GM18526 (cell line): Measurements from ENCODE around the gene HSPA2.

Experiments
- POLR2A ChIP-seq: IDR thresholded peaks from 3 replicates; pipeline ENCODE4 v1.6.1; 2011; ENCODE audit not compliant: insufficient read length; ENCODE audit errors: extremely low read depth

HSPA2 gene

DNA sequence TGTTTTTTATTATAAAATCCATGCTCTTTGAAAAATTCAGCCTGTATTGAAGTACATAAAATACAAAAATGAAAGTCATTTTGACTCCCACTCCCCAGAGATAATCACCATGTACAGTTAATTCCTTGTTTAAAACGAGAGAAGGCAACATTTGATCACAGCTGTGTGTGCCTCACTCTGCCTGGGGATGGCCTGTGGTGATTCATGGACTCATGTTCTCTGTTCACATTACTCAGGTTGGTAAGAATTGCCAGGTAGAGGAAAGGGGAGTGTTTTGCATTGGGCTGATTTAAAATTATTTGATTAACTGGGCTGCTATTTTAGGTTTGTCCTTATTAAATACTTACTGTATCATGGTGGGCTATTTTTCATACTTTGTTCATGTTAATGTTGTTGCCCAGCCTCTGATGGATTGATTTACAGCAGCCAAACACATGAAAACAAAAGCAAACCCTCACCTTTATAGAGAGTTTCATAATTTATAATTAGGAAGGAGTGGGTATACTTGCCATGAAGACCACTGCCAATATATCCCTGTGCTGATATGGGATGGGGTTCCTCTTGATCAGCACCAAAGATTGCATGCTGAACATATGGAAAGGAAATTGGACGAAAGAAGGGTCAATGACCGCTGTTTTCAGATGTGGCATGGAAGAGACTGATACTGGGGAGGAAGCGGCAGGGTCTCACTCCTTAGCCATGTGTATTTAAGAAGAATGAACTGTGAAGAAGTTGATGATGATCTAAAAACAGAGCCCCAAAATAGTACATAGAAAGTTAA lies 33.0 kb upstream of the HSPA2 start:
- TF ChIP-seq POLR2A, result no peak

DNA sequence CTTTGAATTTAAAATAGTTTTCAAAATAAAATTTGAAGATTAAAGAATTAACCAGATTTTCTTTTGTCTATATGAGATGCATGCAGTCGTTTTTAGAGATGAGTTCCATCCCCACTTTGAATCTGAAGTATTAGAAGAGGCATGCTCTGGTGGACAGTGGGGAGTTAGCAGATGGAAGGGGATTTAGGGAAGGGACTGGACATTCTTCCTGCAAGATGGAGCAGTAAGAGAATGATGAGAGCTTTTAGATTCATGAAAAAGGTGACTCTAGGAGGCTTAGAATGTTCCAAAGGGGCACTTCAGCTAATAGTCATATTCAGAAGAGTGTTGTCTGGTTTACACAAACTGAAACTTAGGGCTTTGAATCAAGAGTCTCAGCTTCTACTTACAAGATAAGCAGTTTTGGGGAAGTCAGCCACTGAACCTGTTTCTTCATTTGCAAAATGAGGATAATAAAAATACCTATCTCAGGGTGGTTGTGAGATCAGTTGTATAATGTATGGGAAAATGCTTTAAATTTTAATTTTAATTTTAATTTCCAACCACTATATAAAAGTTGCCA lies 32.2 kb upstream of the HSPA2 start:
- TF ChIP-seq POLR2A, result no peak

DNA sequence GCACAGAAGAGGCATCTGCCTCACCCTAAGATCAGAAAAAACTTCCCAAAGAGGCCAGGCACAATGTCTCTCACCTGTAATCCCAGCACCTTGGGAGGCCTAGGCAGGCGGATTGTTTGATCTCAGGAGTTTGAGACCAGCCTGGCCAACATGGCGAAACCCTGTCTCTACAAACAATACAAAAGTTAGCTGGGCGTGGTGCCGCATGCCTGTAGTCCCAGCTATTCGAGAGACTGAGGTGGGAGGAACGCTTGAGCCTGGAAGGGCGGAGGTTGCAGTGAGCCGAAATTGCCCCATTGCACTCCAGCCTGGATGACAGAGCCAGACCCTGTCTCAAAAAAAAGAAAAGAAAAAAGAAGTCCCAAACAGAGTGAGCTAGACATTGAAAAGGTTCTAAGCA lies 31.5 kb upstream of the HSPA2 start:
- no peak for TF ChIP-seq POLR2A

DNA sequence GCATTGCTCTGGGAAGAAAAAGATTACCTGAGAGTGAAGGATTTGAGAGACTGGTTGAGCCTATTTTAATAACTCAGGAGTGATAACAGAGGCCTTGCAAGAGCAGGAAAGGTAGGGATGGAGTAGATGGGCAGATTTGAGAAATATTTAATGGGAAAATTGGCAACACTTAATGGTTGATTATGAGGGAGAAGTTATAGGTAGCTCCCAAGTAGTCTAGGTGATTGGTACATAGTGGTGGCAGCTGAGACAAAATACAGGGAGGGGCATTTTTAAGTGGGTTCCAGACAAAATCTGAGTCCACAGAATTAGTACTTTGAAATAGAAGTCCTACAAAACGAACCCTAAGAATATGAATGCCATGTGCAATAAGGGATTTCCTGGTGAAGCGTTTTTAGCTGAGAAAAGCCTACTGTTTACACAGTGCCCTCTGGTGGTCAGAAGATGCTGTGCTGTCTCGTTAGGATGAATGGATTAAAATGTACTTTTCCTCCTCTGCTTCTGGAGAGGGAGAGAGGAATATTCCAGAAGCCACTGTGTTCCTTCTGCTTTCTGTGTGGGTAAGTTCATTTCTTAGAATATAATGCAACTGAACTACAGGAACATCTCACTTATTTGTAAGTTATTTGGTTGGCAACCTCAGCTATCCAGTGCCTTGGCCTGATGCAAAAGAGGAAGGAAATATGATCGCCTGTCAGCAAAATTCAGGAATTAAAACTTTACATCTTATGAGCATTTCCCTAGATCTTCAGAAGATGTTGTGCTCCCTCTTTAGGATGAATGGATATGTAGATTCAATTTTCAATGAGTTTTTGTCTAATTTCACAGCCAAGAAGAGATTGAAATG lies 29.5 kb upstream of the HSPA2 start:
- no peak for TF ChIP-seq POLR2A

DNA sequence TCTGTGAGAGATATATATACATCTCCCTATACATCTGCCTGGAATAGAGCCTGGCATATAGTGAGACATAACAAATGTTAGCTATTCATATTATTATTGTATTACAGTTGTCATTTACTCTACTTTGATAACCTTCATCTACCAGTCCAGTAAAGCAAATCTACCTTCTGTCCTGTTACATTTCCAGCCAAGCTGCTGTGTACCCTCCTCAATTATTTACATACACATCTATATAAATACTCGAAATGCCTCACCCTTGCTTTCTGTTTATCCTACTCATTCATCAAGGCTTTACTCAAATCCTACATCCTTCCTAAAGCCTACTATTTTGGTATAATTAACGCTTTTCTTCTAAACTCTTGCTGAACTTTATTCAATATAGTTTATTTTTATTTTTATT lies 27.3 kb upstream of the HSPA2 start:
- TF ChIP-seq POLR2A, result no peak

DNA sequence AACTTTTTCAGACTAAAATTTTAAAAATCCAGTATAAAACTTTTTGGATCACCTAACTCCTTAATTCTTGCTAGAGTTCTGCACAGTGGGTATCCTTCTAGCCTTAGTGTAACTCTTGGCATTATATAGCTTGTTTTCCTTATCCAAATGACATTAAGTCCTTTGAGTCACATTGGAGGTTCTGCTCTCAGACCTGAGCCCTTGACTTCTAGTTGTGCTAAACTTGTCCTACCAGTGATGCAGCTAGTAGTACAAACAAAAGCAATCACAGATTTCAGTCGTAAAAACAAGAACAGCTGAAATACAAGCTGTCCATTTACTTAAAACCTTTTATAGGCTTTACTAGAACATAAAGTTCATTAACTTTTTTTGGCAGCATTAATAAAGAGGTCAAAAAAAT lies 25.5 kb upstream of the HSPA2 start:
- no peak for TF ChIP-seq POLR2A

- TF ChIP-seq POLR2A, result no peak
Observed at GRCh38 chr14:64516969-64517368, 23.6 kb upstream of the HSPA2 start.

DNA sequence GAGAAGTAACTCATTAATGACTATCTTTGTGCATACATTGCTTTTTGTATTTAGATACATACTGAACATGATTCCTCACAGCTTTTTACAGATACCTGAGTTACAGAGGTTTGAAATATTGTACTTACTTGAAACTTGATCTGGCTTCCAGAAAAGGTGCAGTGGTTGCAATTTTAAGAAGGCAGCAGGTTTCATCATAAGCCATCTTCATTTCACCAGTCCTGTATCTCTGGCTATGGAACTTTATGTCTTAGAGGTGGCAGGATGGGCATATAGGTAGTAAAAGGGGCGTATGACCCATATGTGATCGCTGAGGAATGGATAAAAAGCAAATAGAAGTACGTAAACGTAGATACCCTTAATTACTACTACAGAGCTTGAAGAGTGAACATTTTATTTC lies 22.3 kb upstream of the HSPA2 start:
- no peak for TF ChIP-seq POLR2A

- no peak for TF ChIP-seq POLR2A
Observed at GRCh38 chr14:64520699-64521098, 19.8 kb upstream of the HSPA2 start.

- no peak for TF ChIP-seq POLR2A
Observed at GRCh38 chr14:64522591-64523355, 17.8 kb upstream of the HSPA2 start.

DNA sequence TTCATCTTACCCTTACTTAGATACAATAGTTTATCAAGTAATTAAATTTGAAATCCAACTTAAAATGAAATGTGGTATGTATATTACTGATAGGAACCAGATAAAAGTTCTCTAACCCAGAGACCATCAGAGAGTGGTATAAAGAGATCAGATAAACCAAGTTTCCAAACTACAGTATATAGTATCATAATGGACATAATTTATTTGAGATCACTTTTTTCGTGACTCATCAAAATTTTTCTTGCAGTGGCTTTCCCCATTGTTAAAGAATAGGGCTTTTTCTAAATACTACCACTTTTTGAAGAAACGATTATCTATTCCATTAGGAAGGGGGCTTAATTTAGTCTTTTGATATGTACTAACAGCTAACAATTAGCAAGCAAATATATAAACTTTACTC lies 15.2 kb upstream of the HSPA2 start:
- no peak for TF ChIP-seq POLR2A

DNA sequence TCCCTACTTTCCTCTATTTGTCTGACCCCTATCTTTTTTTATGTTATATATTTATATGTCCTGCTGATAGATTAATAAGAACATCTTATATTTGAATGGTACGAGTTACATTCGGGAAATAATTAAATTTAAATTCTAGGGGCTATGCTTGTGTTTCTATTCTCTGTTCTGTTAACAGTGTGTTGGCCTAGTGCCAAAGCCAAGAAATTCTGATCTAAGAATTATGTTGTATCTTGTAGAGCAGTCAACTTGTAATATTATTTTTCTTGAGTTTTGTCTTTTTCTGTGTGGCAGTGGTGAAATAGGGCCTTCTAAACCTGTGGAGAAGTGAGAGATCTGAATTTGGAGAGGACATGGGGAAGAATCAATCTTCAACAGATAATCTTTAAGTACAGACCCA lies 9.0 kb upstream of the HSPA2 start:
- no peak for TF ChIP-seq POLR2A

- TF ChIP-seq POLR2A, result no peak
Observed at GRCh38 chr14:64536488-64537245, 3.9 kb upstream of the HSPA2 start.

DNA sequence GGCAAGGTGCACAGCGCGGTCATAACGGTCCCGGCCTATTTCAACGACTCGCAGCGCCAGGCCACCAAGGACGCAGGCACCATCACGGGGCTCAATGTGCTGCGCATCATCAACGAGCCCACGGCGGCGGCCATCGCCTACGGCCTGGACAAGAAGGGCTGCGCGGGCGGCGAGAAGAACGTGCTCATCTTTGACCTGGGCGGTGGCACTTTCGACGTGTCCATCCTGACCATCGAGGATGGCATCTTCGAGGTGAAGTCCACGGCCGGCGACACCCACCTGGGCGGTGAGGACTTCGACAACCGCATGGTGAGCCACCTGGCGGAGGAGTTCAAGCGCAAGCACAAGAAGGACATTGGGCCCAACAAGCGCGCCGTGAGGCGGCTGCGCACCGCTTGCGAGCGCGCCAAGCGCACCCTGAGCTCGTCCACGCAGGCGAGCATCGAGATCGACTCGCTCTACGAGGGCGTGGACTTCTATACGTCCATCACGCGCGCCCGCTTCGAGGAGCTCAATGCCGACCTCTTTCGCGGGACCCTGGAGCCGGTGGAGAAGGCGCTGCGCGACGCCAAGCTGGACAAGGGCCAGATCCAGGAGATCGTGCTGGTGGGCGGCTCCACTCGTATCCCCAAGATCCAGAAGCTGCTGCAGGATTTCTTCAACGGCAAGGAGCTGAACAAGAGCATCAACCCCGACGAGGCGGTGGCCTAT lies 875 bp downstream of the HSPA2 start:
- TF ChIP-seq POLR2A, result no peak
